Globus pallidus (tissue), 1 donor: ENCODE results near the gene THBS3.
"Not testable (repeated sequence)": the region's sequence is repeated elsewhere in the genome, so short reads cannot be mapped to it uniquely, and the experiment has no call there.

ENCODE experiments used
- DNase-seq: peaks from one replicate; pipeline ENCODE4 v3.0.0-alpha.2; 2015; ENCODE audit warnings: low spot score

Gene THBS3

GRCh38 chr1:155206891-155207805 lies 549 bp downstream of the THBS3 start:
- peak; percentile 61 for DNase-seq

- DNase-seq = no peak
These were observed 1.6 kb downstream of the THBS3 start for GRCh38 chr1:155205969-155206593.

- no peak for DNase-seq
These were observed 2.7 kb downstream of the THBS3 start for GRCh38 chr1:155205035-155205434.

GRCh38 chr1:155202731-155203515 lies 4.8 kb downstream of the THBS3 start:
- DNase-seq = no peak

GRCh38 chr1:155202198-155202597 lies 5.5 kb downstream of the THBS3 start:
- DNase-seq = no peak

- DNase-seq = no peak
These were observed 6.8 kb downstream of the THBS3 start for GRCh38 chr1:155200920-155201319.

GRCh38 chr1:155199792-155200191 lies 7.9 kb downstream of the THBS3 start:
- no peak for DNase-seq

GRCh38 chr1:155198547-155198906 lies 9.2 kb downstream of the THBS3 start:
- no peak for DNase-seq

GRCh38 chr1:155197901-155198546 lies 9.7 kb downstream of the THBS3 start:
- no peak for DNase-seq

- DNase-seq = peak; percentile 51
These were observed 10.6 kb downstream of the THBS3 start for GRCh38 chr1:155196893-155197638.

GRCh38 chr1:155196103-155196892 lies 11.4 kb downstream of the THBS3 start:
- DNase-seq = peak; percentile 76

GRCh38 chr1:155195201-155196102 lies 12.2 kb downstream of the THBS3 start:
- no peak for DNase-seq

- DNase-seq = not testable (repeated sequence)
These were observed 13.8 kb downstream of the THBS3 start for GRCh38 chr1:155193991-155194240.

- no peak for DNase-seq
These were observed 14.3 kb downstream of the THBS3 start for GRCh38 chr1:155193275-155193990.

GRCh38 chr1:155192346-155193274 lies 15.1 kb downstream of the THBS3 start:
- DNase-seq = no peak

GRCh38 chr1:155191904-155192303 lies 15.8 kb downstream of the THBS3 start:
- DNase-seq = no peak

- DNase-seq = not testable (repeated sequence)
These were observed 17.8 kb downstream of the THBS3 start for GRCh38 chr1:155189926-155190325.

GRCh38 chr1:155188268-155188667 lies 19.4 kb downstream of the THBS3 start:
- DNase-seq = no peak
